NCI-H345 (cell line): Measurements from ENCODE around the gene ZNF846.
"Not testable (repeated sequence)": the region's sequence is repeated elsewhere in the genome, so short reads cannot be mapped to it uniquely, and the experiment has no call there.

Experiments
- DNase-seq: peaks from one replicate; lab custom pipeline; 2025; lab: John Stamatoyannopoulos, UW

Gene ZNF846

GRCh38 chr19:9784163-9784496, 15.6 kb upstream of the ZNF846 start:
- DNase-seq, result not testable (repeated sequence)

- no peak for DNase-seq
Measured at GRCh38 chr19:9782338-9782737, 13.8 kb upstream of the ZNF846 start.

GRCh38 chr19:9757544-9758501, 10.7 kb downstream of the ZNF846 start:
- no peak for DNase-seq

GRCh38 chr19:9752701-9753443, 15.7 kb downstream of the ZNF846 start:
- no peak for DNase-seq

GRCh38 chr19:9751446-9751845, 17.1 kb downstream of the ZNF846 start:
- DNase-seq, result no peak

GRCh38 chr19:9741476-9742171, 26.9 kb downstream of the ZNF846 start:
- DNase-seq, result no peak

- DNase-seq, result no peak
Measured at GRCh38 chr19:9735986-9736385, 32.6 kb downstream of the ZNF846 start.

- not testable (repeated sequence) for DNase-seq
Measured at GRCh38 chr19:9730056-9730455, 38.5 kb downstream of the ZNF846 start.

- DNase-seq, result no peak
Measured at GRCh38 chr19:9729162-9729561, 39.4 kb downstream of the ZNF846 start.

- no peak for DNase-seq
Measured at GRCh38 chr19:9727644-9728043, 40.9 kb downstream of the ZNF846 start.

- DNase-seq, result not testable (repeated sequence)
Measured at GRCh38 chr19:9725508-9726201, 42.9 kb downstream of the ZNF846 start.

- no peak for DNase-seq
Measured at GRCh38 chr19:9724157-9724556, 44.4 kb downstream of the ZNF846 start.

- no peak for DNase-seq
Measured at GRCh38 chr19:9721861-9722260, 46.7 kb downstream of the ZNF846 start.

- no peak for DNase-seq
Measured at GRCh38 chr19:9720541-9720940, 48.0 kb downstream of the ZNF846 start.

GRCh38 chr19:9711815-9712214, 56.7 kb downstream of the ZNF846 start:
- no peak for DNase-seq

- DNase-seq, result no peak
Measured at GRCh38 chr19:9709305-9709704, 59.2 kb downstream of the ZNF846 start.

GRCh38 chr19:9705836-9706235, 62.7 kb downstream of the ZNF846 start:
- no peak for DNase-seq

- DNase-seq, result no peak
Measured at GRCh38 chr19:9702186-9702585, 66.4 kb downstream of the ZNF846 start.
